BE2C (cell line): Measurements from ENCODE around the gene CSF1.

Experiments
- DNase-seq: peaks from one replicate; pipeline ENCODE4 v3.0.0-alpha.2; 2020
- H3K27me3 ChIP-seq: fragments of 250-450 bp; sonication (Bioruptor Pico); 2 replicates; pipeline ENCODE4 v1.5.1; 2020; ENCODE audit warnings: mild to moderate bottlenecking
- H3K36me3 ChIP-seq: fragments of 250-450 bp; sonication (Bioruptor Pico); 2 replicates; pipeline ENCODE4 v1.5.1; 2020; ENCODE audit warnings: mild to moderate bottlenecking
- H3K4me1 ChIP-seq: fragments of 250-450 bp; sonication (Bioruptor Pico); 2 replicates; pipeline ENCODE4 v1.5.1; 2020
- H3K4me3 ChIP-seq: 2 replicates; pipeline ENCODE4 v1.5.1; 2011; ENCODE audit warnings: low read depth, low read length
- H3K9me3 ChIP-seq: fragments of 250-450 bp; sonication (Bioruptor Pico); 2 replicates; pipeline ENCODE4 v1.5.1; 2020
- CTCF ChIP-seq: IDR thresholded peaks from 2 replicates; pipeline ENCODE4 v1.5.1; 2012; ENCODE audit warnings: mild to moderate bottlenecking, low read depth, low read length

The CSF1 gene

GRCh38 chr1:109924316-109924715 is 13.7 kb downstream of the CSF1 start:
- H3K9me3 ChIP-seq: no peaks in the 10 kb centered on the region
- no peak for DNase-seq
- H3K4me3 ChIP-seq: peak overlapping the region; percentile 78
- no peaks in the 10 kb centered on the region for H3K27me3 ChIP-seq
- peaks cover 58% of the 10 kb centered on the region for H3K36me3 ChIP-seq
- no peak for TF ChIP-seq CTCF
- H3K4me1 ChIP-seq: no peaks in the 10 kb centered on the region

- H3K36me3 ChIP-seq: peaks cover 62% of the 10 kb centered on the region
- no peak for TF ChIP-seq CTCF
- no peak for DNase-seq
- H3K4me1 ChIP-seq: no peaks in the 10 kb centered on the region
- H3K9me3 ChIP-seq: no peaks in the 10 kb centered on the region
- H3K27me3 ChIP-seq: no peaks in the 10 kb centered on the region
- H3K4me3 ChIP-seq: no peak overlapping the region
Measured at GRCh38 chr1:109925159-109925990, 14.7 kb downstream of the CSF1 start.

GRCh38 chr1:109926662-109927300 is 16.1 kb downstream of the CSF1 start:
- no peak overlapping the region for H3K4me3 ChIP-seq
- 0 out of 2 replicates have a peak, but pooled peaks cover 7% of the 10 kb centered on the region for H3K4me1 ChIP-seq
- H3K36me3 ChIP-seq: peaks cover 61% of the 10 kb centered on the region
- no peaks in the 10 kb centered on the region for H3K9me3 ChIP-seq
- no peak for DNase-seq
- H3K27me3 ChIP-seq: no peaks in the 10 kb centered on the region
- TF ChIP-seq CTCF: no peak

- no peak overlapping the region for H3K4me3 ChIP-seq
- no peak for DNase-seq
- H3K9me3 ChIP-seq: no peaks in the 10 kb centered on the region
- TF ChIP-seq CTCF: no peak
- H3K36me3 ChIP-seq: peaks cover 55% of the 10 kb centered on the region
- H3K27me3 ChIP-seq: no peaks in the 10 kb centered on the region
- 0 out of 2 replicates have a peak, but pooled peaks cover 7% of the 10 kb centered on the region for H3K4me1 ChIP-seq
Measured at GRCh38 chr1:109927356-109927755, 16.7 kb downstream of the CSF1 start.

- DNase-seq: no peak
- H3K36me3 ChIP-seq: peaks cover 50% of the 10 kb centered on the region
- no peak overlapping the region for H3K4me3 ChIP-seq
- H3K4me1 ChIP-seq: 0 out of 2 replicates have a peak, but pooled peaks cover 7% of the 10 kb centered on the region
- no peaks in the 10 kb centered on the region for H3K27me3 ChIP-seq
- TF ChIP-seq CTCF: no peak
- H3K9me3 ChIP-seq: no peaks in the 10 kb centered on the region
Measured at GRCh38 chr1:109927911-109928321, 17.3 kb downstream of the CSF1 start.
